HG03095 (cell line): ENCODE results near the gene DTNA.
"Not testable (repeated sequence)": the region's sequence is repeated elsewhere in the genome, so short reads cannot be mapped to it uniquely, and the experiment has no call there.

Experiments used
- ATAC-seq: cut with Tn5 transposase; IDR thresholded peaks from one replicate; pipeline ENCODE4 v1.9.1; 2021; ENCODE audit warnings: moderate library complexity; ENCODE audit not compliant: unreplicated experiment

The DTNA gene

GRCh38 chr18:34709750-34710441, at the start of gene DTNA:
Gene DTNA (plus strand): TSS chr18:34710298. CDS start chr18:34755977, 45,679 bp downstream.
- ATAC-seq = no peak

DNA sequence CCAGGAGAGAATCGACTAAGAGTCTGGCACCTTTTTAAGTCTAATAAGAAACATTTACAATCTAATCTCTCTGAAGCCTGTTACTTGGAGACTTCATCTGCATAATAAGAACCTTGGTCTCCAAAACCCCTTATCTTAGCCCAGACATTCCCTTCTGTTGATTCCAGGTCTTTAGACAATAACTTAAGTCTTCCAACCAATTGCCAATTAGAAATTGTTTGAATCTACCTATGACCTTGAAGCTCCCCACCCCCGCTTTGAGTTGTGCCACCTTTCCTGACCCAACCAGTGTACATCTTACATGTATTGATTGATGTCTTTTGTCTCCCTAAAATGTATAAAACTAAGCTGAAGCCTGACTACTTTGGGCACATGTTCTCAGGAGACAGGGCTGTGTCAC, 49.5 kb upstream of the DTNA start:
- ATAC-seq = no peak

- ATAC-seq = peak; percentile 65
These were observed 48.5 kb upstream of the DTNA start for GRCh38 chr18:34661464-34662087.

- ATAC-seq = no peak
These were observed 33.1 kb upstream of the DTNA start for GRCh38 chr18:34676816-34677574.

- not testable (repeated sequence) for ATAC-seq
These were observed 20.3 kb upstream of the DTNA start for GRCh38 chr18:34689750-34690149.

DNA sequence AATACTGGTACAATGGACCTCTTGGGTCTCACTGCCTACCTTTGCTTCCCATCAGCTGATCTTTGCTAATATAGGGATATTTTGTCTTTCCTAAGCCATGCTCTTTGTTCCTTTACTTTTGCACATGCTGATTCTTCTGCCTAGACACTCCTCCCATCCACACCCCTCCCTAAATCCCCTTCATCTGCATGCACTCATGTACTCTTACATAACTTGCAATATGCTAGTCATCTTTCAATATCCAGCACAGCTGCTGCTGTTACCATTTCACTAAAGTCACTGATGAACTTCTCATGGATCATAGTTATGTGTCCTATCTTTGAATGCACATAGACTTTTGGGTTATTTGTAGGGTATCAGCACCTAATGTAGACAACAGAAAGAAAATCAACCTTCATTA, 18.5 kb upstream of the DTNA start:
- no peak for ATAC-seq

DNA sequence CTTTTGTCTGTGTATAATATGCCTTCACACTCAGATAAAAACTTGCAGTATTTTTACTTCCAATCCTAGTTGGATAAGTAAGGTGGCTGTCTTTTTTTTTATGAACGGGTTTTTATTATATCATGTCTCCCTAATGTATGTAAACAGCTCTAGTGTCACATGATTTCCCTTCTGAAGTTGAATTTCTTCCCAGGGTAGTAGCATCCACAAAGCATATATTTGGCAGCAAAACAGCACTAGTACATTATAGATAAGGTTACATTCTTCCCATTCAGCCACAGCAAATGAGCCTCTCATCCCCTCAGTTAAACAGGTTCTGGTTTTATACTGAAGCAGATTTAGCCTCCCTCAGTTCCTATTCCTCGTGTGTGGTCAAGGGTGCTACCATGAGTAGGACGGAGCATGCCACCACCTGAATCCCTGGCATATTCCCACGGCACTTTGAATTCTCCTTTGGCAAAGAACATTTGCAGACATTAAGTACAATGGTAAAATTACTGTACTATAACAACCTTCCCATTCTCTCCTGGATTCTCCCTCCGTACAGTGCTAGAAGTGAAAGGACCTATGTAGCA, 15.4 kb upstream of the DTNA start:
- ATAC-seq = no peak

DNA sequence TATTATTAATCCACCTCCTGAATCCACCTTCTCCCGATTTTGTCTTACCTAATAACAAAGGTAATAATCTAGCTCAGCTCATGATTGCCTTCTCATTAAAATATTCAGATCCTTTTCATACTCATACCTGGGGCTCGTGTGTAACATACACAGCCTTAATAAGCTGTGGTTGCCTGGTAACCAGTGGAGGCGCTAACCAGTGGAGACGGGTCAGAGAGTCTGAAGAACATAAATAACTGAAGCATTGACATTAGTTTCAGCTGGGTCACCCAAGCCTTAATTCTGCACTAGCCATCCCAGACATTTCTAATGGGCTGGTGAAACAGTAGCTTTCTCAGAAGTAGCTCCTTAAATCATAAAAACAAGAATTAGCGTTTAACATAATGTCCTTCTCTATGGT, 14.8 kb upstream of the DTNA start:
- no peak for ATAC-seq

- no peak for ATAC-seq
These were observed 13.4 kb upstream of the DTNA start for GRCh38 chr18:34696671-34697070.

DNA sequence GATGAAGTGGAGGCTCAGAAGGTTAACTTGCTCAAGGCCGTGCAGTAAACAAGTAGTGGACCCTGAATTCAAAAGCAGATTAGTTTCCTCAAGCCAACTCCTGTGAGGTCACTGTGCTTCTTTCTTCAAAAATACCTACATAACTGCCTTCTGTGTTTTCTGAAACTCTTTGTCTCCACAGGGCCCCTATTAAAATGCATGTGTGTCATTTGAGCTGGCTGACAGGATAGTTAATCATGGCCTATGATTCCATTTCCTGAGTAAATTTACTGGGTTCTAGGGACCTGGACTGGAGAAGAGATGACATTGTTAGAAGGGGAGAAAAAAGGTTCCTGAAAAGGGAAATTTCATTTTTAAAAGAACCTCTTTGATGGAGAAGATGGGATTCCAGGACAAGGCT, 12.9 kb upstream of the DTNA start:
- no peak for ATAC-seq

GRCh38 chr18:34697891-34698290, 12.2 kb upstream of the DTNA start:
- ATAC-seq = no peak

- no peak for ATAC-seq
These were observed 8.2 kb upstream of the DTNA start for GRCh38 chr18:34701911-34702310.

DNA sequence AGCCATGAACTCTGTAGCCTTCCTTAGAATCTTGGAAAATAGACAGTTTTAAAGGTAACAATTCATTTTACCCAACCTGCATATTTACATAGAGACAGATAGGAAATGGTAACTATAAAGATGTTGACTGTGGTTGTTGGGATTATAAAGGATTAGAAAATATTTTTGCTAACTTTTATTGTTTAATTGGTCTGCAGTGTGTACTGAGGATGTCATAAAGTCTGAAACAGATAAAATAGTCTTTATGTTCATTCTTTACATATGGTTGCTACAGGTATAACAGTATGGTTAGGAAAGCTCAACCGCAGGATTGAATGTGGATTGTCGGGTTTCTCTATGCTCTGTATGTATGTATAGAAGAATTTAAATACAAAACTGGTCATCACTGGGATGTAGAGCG, 7.3 kb upstream of the DTNA start:
- ATAC-seq = no peak

GRCh38 chr18:34704074-34704473, 6.0 kb upstream of the DTNA start:
- ATAC-seq = no peak

- ATAC-seq = no peak
These were observed 5.3 kb upstream of the DTNA start for GRCh38 chr18:34704823-34705222.

- ATAC-seq = no peak
These were observed 2.4 kb upstream of the DTNA start for GRCh38 chr18:34707670-34708069.

DNA sequence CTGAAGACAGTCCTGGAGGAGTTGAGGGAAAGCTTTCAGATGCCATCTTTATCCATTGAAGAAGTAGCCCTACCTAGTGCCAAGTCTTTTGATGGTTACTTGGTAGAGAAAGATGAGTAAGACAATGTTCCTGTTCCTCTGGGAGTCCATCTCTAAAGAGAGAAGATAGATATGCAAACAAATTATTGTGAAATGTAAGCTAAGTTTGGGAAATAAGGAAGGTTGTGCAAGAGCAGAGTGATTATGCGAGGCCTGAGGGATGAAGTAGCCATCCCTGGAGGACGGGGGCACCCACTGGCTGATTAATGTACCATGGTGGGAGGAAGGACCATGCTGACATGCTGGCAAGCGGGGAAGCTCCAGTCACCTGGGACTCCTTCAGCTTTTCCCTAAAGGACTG, 994 bp upstream of the DTNA start:
- ATAC-seq = no peak

- ATAC-seq = no peak
These were observed 388 bp downstream of the DTNA start for GRCh38 chr18:34710458-34710914.

DNA sequence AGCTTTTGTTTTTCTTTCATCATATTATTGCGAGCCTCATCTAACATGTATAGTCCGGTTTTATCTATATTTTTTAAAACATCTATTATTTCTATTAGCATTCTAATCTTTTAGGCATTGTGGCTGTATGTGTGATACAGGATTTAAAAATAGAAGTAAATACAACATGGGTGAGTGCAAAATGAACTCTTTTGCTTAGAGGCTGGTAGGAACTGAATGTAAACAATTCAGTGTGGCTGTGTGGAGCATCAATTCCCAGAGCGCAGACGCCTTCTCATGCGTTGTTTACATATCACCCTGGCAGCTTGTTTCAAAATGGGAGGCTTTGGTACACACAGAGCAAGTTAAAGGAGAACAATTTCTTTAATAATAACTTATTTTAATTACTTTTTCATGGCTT, 836 bp downstream of the DTNA start:
- ATAC-seq = no peak

GRCh38 chr18:34716111-34716510, 6.0 kb downstream of the DTNA start:
- ATAC-seq = not testable (repeated sequence)

GRCh38 chr18:34718610-34719009, 8.5 kb downstream of the DTNA start:
- ATAC-seq = no peak

DNA sequence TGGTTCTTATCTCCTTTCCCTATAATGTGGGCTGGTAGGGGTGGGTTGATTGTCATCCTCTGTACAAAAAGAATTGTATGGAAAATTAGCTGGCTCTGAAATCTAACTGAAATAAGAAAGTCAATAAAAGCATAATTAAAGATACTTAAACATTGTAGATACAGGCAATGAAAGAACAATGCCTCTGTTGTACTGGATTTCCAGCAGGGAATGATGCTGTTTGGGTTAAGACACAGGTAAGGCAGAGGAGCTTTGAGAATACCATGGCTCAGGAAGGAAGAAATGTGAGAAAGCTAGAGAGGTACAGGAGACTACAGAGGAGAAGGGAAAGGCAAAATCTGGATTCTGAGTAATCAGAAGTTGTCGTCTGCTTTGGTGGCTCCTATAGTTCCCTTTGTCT, 10.1 kb downstream of the DTNA start:
- no peak for ATAC-seq
